ENCODE measurements around the gene ACADM.
"Not testable (repeated sequence)": the region's sequence is repeated elsewhere in the genome, so short reads cannot be mapped to it uniquely, and the experiment has no call there.

The ACADM gene

GRCh38 chr1:75780183-75780582 lies 55.7 kb downstream of the ACADM start:
- WGBS (ENCODE audit: extremely low coverage, insufficient coverage, low lambda C conversion rate) = no CpG with 5 or more reads among the region's 4 CpGs
- H3K9ac ChIP-seq (ENCODE audit: low read length); H4K5ac ChIP-seq (ENCODE audit: low read length); DNase-seq; H3K56ac ChIP-seq (ENCODE audit: low read length); H3K79me2 ChIP-seq (ENCODE audit: control insufficient read depth, insufficient read depth, low read length); H2AK5ac ChIP-seq (ENCODE audit: low read length); H2BK15ac ChIP-seq (replicated peaks; ENCODE audit: low read depth); H3K18ac ChIP-seq (ENCODE audit: low read length); H3K79me1 ChIP-seq (ENCODE audit: low read length); H2BK120ac ChIP-seq (ENCODE audit: low read depth, low read length); H3K36me3 ChIP-seq (ENCODE audit: control insufficient read depth, insufficient read depth, low read length); H3K27ac ChIP-seq (ENCODE audit: low read depth, low read length); H3K4me1 ChIP-seq (ENCODE audit: control insufficient read depth, low read depth, low read length); H3K23ac ChIP-seq (ENCODE audit: low read length); H2BK5ac ChIP-seq (ENCODE audit: low read length); H3K4me3 ChIP-seq (ENCODE audit: low read length); H3K4ac ChIP-seq (ENCODE audit: low read depth, low read length); H4K8ac ChIP-seq (ENCODE audit: low read depth, low read length); H3K27me3 ChIP-seq (ENCODE audit: insufficient read depth, low read length, poor library complexity); H3K4me2 ChIP-seq (ENCODE audit: low read length): not testable (repeated sequence)

GRCh38 chr1:75783920-75784319 lies 59.4 kb downstream of the ACADM start:
- H3K27me3 ChIP-seq (ENCODE audit: insufficient read depth, low read length, poor library complexity); H2BK5ac ChIP-seq (ENCODE audit: low read length); H2AK5ac ChIP-seq (ENCODE audit: low read length); DNase-seq; H4K5ac ChIP-seq (ENCODE audit: low read length); H2BK120ac ChIP-seq (ENCODE audit: low read depth, low read length); H2BK15ac ChIP-seq (replicated peaks; ENCODE audit: low read depth); H4K8ac ChIP-seq (ENCODE audit: low read depth, low read length); H3K4ac ChIP-seq (ENCODE audit: low read depth, low read length); H3K56ac ChIP-seq (ENCODE audit: low read length); H3K4me2 ChIP-seq (ENCODE audit: low read length); H3K79me1 ChIP-seq (ENCODE audit: low read length); H3K9ac ChIP-seq (ENCODE audit: low read length); H3K18ac ChIP-seq (ENCODE audit: low read length); H3K4me3 ChIP-seq (ENCODE audit: low read length); H3K4me1 ChIP-seq (ENCODE audit: control insufficient read depth, low read depth, low read length); H3K23ac ChIP-seq (ENCODE audit: low read length); H3K27ac ChIP-seq (ENCODE audit: low read depth, low read length); H3K36me3 ChIP-seq (ENCODE audit: control insufficient read depth, insufficient read depth, low read length): not testable (repeated sequence)
- no CpG with 5 or more reads among the region's 4 CpGs for WGBS (ENCODE audit: extremely low coverage, insufficient coverage, low lambda C conversion rate)
- peaks cover 28% of the 10 kb centered on the region for H3K79me2 ChIP-seq (ENCODE audit: control insufficient read depth, insufficient read depth, low read length)

GRCh38 chr1:75785320-75785982 lies 60.9 kb downstream of the ACADM start:
- peak overlapping the region; percentile 91 for H4K8ac ChIP-seq (ENCODE audit: low read depth, low read length)
- peak overlapping the region; percentile 77 for H4K5ac ChIP-seq (ENCODE audit: low read length)
- no peak overlapping the region for H2BK5ac ChIP-seq (ENCODE audit: low read length)
- H2BK120ac ChIP-seq (ENCODE audit: low read depth, low read length) = no peak overlapping the region
- no CpG with 5 or more reads among the region's 9 CpGs for WGBS (ENCODE audit: extremely low coverage, insufficient coverage, low lambda C conversion rate)
- no peak overlapping the region for H2BK15ac ChIP-seq (replicated peaks; ENCODE audit: low read depth)
- H3K4me3 ChIP-seq (ENCODE audit: low read length) = peak overlapping the region; percentile 58
- peak overlapping the region; percentile 95 for H3K4ac ChIP-seq (ENCODE audit: low read depth, low read length)
- no peak overlapping the region for H3K27ac ChIP-seq (ENCODE audit: low read depth, low read length)
- no peak overlapping the region for H2AK5ac ChIP-seq (ENCODE audit: low read length)
- no peak for DNase-seq
- peak overlapping the region; percentile 65 for H3K18ac ChIP-seq (ENCODE audit: low read length)
- no peaks in the 10 kb centered on the region for H3K4me1 ChIP-seq (ENCODE audit: control insufficient read depth, low read depth, low read length)
- peak overlapping the region; percentile 70 for H3K9ac ChIP-seq (ENCODE audit: low read length)
- peak overlapping the region; percentile 93 for H3K56ac ChIP-seq (ENCODE audit: low read length)
- no peaks in the 10 kb centered on the region for H3K36me3 ChIP-seq (ENCODE audit: control insufficient read depth, insufficient read depth, low read length)
- peaks cover 42% of the 10 kb centered on the region for H3K79me2 ChIP-seq (ENCODE audit: control insufficient read depth, insufficient read depth, low read length)
- H3K27me3 ChIP-seq (ENCODE audit: insufficient read depth, low read length, poor library complexity) = no peaks in the 10 kb centered on the region
- H3K79me1 ChIP-seq (ENCODE audit: low read length) = no peaks in the 10 kb centered on the region
- peak overlapping the region; percentile 88 for H3K4me2 ChIP-seq (ENCODE audit: low read length)
- H3K23ac ChIP-seq (ENCODE audit: low read length) = no peak overlapping the region

- H3K27ac ChIP-seq (ENCODE audit: low read depth, low read length) = peak within 1 kb of the TSS; percentile 83
- peak; percentile 98 for DNase-seq
- H2BK120ac ChIP-seq (ENCODE audit: low read depth, low read length) = peak within 1 kb of the TSS; percentile 73
- peak within 1 kb of the TSS; percentile 100 for H3K9ac ChIP-seq (ENCODE audit: low read length)
- peak within 1 kb of the TSS; percentile 100 for H3K56ac ChIP-seq (ENCODE audit: low read length)
- peak within 1 kb of the TSS; percentile 98 for H3K4ac ChIP-seq (ENCODE audit: low read depth, low read length)
- peak within 1 kb of the TSS; percentile 64 for H2AK5ac ChIP-seq (ENCODE audit: low read length)
- no peaks in the 10 kb centered on the region for H3K36me3 ChIP-seq (ENCODE audit: control insufficient read depth, insufficient read depth, low read length)
- H4K5ac ChIP-seq (ENCODE audit: low read length) = peak within 1 kb of the TSS; percentile 97
- no peaks in the 10 kb centered on the region for H3K27me3 ChIP-seq (ENCODE audit: insufficient read depth, low read length, poor library complexity)
- peak within 1 kb of the TSS; percentile 91 for H4K8ac ChIP-seq (ENCODE audit: low read depth, low read length)
- H3K4me2 ChIP-seq (ENCODE audit: low read length) = peak within 1 kb of the TSS; percentile 94
- H3K18ac ChIP-seq (ENCODE audit: low read length) = peak within 1 kb of the TSS; percentile 98
- H3K79me2 ChIP-seq (ENCODE audit: control insufficient read depth, insufficient read depth, low read length) = peaks cover 48% of the 10 kb centered on the region
- no peak within 1 kb of the TSS for H3K23ac ChIP-seq (ENCODE audit: low read length)
- H3K4me1 ChIP-seq (ENCODE audit: control insufficient read depth, low read depth, low read length) = no peaks in the 10 kb centered on the region
- no peaks in the 10 kb centered on the region for H3K79me1 ChIP-seq (ENCODE audit: low read length)
- no peak within 1 kb of the TSS for H2BK15ac ChIP-seq (replicated peaks; ENCODE audit: low read depth)
- H3K4me3 ChIP-seq (ENCODE audit: low read length) = peak within 1 kb of the TSS; percentile 100
- no CpG with 5 or more reads among the region's 28 CpGs for WGBS (ENCODE audit: extremely low coverage, insufficient coverage, low lambda C conversion rate)
- H2BK5ac ChIP-seq (ENCODE audit: low read length) = peak within 1 kb of the TSS; percentile 73
These were observed 61.7 kb downstream of the ACADM start, which contains the start of gene RABGGTB for GRCh38 chr1:75785983-75786853. TSS of gene RABGGTB (plus strand) at chr1:75786256. CDS start at chr1:75786272, 16 bp downstream.

GRCh38 chr1:75786901-75787493 lies 62.5 kb downstream of the ACADM start:
- no peak overlapping the region for H3K27ac ChIP-seq (ENCODE audit: low read depth, low read length)
- no peak for DNase-seq
- H3K4ac ChIP-seq (ENCODE audit: low read depth, low read length) = no peak overlapping the region
- no peak overlapping the region for H4K5ac ChIP-seq (ENCODE audit: low read length)
- peak overlapping the region; percentile 100 for H3K4me3 ChIP-seq (ENCODE audit: low read length)
- H3K23ac ChIP-seq (ENCODE audit: low read length) = no peak overlapping the region
- no CpG with 5 or more reads among the region's 10 CpGs for WGBS (ENCODE audit: extremely low coverage, insufficient coverage, low lambda C conversion rate)
- peak overlapping the region; percentile 100 for H3K9ac ChIP-seq (ENCODE audit: low read length)
- no peak overlapping the region for H2BK15ac ChIP-seq (replicated peaks; ENCODE audit: low read depth)
- no peak overlapping the region for H4K8ac ChIP-seq (ENCODE audit: low read depth, low read length)
- H2BK5ac ChIP-seq (ENCODE audit: low read length) = no peak overlapping the region
- H2BK120ac ChIP-seq (ENCODE audit: low read depth, low read length) = no peak overlapping the region
- no peaks in the 10 kb centered on the region for H3K79me1 ChIP-seq (ENCODE audit: low read length)
- peak overlapping the region; percentile 94 for H3K4me2 ChIP-seq (ENCODE audit: low read length)
- no peak overlapping the region for H2AK5ac ChIP-seq (ENCODE audit: low read length)
- H3K4me1 ChIP-seq (ENCODE audit: control insufficient read depth, low read depth, low read length) = no peaks in the 10 kb centered on the region
- H3K27me3 ChIP-seq (ENCODE audit: insufficient read depth, low read length, poor library complexity) = no peaks in the 10 kb centered on the region
- H3K79me2 ChIP-seq (ENCODE audit: control insufficient read depth, insufficient read depth, low read length) = peaks cover 50% of the 10 kb centered on the region
- peak overlapping the region; percentile 51 for H3K18ac ChIP-seq (ENCODE audit: low read length)
- no peaks in the 10 kb centered on the region for H3K36me3 ChIP-seq (ENCODE audit: control insufficient read depth, insufficient read depth, low read length)
- peak overlapping the region; percentile 92 for H3K56ac ChIP-seq (ENCODE audit: low read length)

Measured in mesendoderm (in vitro differentiated cells).